Measurements from ENCODE around the gene OSBPL6.

Gene OSBPL6

GRCh38 chr2:178327516-178327915, 133.2 kb downstream of the OSBPL6 start:
- no peak overlapping the region for H3K4me3 ChIP-seq (ENCODE audit: low read depth, low read length)
- no peak for DNase-seq (ENCODE audit: low read depth)
- TF ChIP-seq, protein P1, sequence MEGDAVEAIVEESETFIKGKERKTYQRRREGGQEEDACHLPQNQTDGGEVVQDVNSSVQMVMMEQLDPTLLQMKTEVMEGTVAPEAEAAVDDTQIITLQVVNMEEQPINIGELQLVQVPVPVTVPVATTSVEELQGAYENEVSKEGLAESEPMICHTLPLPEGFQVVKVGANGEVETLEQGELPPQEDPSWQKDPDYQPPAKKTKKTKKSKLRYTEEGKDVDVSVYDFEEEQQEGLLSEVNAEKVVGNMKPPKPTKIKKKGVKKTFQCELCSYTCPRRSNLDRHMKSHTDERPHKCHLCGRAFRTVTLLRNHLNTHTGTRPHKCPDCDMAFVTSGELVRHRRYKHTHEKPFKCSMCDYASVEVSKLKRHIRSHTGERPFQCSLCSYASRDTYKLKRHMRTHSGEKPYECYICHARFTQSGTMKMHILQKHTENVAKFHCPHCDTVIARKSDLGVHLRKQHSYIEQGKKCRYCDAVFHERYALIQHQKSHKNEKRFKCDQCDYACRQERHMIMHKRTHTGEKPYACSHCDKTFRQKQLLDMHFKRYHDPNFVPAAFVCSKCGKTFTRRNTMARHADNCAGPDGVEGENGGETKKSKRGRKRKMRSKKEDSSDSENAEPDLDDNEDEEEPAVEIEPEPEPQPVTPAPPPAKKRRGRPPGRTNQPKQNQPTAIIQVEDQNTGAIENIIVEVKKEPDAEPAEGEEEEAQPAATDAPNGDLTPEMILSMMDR (IDR thresholded peaks at IDR 0.05; ENCODE audit: low read depth, low read length, missing control alignments) = no peak

- TF ChIP-seq, protein P1 (IDR thresholded peaks at IDR 0.05; ENCODE audit: low read depth, low read length, missing control alignments) = no peak
- no peak for DNase-seq (ENCODE audit: low read depth)
- H3K4me3 ChIP-seq (ENCODE audit: low read depth, low read length) = no peak overlapping the region
These were observed 133.7 kb downstream of the OSBPL6 start for GRCh38 chr2:178328037-178328436.

- no peak overlapping the region for H3K4me3 ChIP-seq (ENCODE audit: low read depth, low read length)
- DNase-seq (ENCODE audit: low read depth) = no peak
- TF ChIP-seq, protein P1 (IDR thresholded peaks at IDR 0.05; ENCODE audit: low read depth, low read length, missing control alignments) = no peak
These were observed 136.1 kb downstream of the OSBPL6 start for GRCh38 chr2:178330175-178331017.

DNA sequence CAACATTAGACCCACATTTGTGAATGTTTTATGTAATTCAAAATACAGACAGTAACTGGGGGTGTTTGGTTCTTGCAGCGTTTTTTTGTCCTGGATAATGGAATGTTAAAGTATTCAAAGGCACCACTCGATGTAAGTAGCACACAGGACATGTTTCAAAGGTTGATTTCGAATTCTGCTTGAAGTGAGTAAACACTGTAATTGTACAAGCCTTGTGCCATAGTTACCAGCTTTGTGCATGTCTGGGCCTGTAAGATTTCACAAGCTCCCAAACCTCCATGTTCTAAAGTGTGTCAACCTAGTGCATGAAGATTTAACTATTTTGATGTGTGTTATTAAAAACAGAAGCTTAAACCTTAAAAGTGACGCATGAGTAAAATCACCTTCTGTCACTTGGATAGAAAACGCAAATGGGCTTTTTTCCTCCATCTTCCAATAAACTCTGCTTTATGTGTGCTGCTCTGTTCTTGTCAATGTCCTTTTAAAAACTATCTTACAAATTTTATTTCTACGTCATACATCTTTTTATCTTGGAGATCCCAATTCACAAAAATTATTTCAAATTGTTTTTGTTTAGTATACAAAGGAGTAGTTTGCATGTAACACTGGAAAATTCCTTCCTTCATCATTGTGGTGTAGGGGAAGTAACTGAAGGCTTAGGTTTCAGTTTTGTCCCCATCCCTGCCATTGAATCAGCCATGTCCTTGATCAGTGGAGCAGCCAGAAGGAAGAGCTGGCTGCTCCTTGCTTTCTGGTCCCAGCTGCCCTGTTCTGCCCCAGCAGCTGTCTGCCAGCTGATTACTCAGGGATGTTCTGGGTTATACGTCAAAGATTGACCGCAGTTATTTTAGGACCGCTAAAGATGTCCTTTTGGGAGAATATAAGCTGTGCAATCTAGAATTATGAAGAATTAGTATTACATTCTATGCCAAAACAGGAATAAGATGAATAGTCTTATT, 137.4 kb downstream of the OSBPL6 start:
- DNase-seq (ENCODE audit: low read depth) = no peak
- TF ChIP-seq, protein P1 (IDR thresholded peaks at IDR 0.05; ENCODE audit: low read depth, low read length, missing control alignments) = no peak

DNA sequence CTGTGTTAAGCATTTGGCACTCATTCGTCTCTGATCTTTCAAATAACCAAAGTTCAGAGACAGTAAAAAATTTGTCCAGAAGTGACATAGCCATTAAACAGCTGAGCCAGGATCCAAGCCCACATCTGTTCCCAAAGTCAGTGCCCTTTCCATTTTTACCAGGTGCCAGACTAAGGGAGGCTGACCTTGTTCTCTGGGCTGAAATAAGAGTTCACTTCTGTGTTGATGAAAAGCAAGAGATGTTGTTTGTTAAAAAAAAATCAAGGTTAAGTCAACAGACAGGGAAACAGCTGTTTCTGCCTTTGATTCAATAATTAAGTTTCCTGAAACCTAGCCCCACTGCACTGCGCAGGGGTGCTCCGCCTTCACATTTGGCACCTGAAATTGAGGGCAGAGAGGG, 139.5 kb downstream of the OSBPL6 start:
- no peak overlapping the region for H3K4me3 ChIP-seq (ENCODE audit: low read depth, low read length)
- TF ChIP-seq, protein P1 (IDR thresholded peaks at IDR 0.05; ENCODE audit: low read depth, low read length, missing control alignments) = no peak

More for the DNA sequence above, 137.4 kb downstream of the OSBPL6 start:
- no peak overlapping the region for H3K4me3 ChIP-seq (ENCODE audit: low read depth, low read length)

GRCh38 chr2:178335230-178335629, 140.9 kb downstream of the OSBPL6 start:
- no peak for DNase-seq (ENCODE audit: low read depth)
- TF ChIP-seq, protein P1 (IDR thresholded peaks at IDR 0.05; ENCODE audit: low read depth, low read length, missing control alignments) = no peak
- H3K4me3 ChIP-seq (ENCODE audit: low read depth, low read length) = no peak overlapping the region

More for the DNA sequence above, 139.5 kb downstream of the OSBPL6 start:
- DNase-seq (ENCODE audit: low read depth) = no peak
